Neural progenitor cell (in vitro differentiated cells): Measurements from ENCODE around the gene PCDHGA12. TPM values are rescaled to one million over a fixed set of nuclear protein-coding genes. Genes with fewer than 3 reads are reported as not detected.

Experiments used
- DNase-seq: peaks from one replicate; pipeline ENCODE4 v3.0.0-alpha.2; 2016; ENCODE audit warnings: low spot score
- H2AFZ ChIP-seq: fragments of 200-600 bp; sonication (generic); replicated peaks from 2 replicates; pipeline ENCODE4 v1.6.1; 2016; ENCODE audit warnings: antibody characterized with exemption
- H3F3A ChIP-seq: fragments of 200-600 bp; sonication (generic); 2 replicates; pipeline ENCODE4 v1.6.1; 2016; ENCODE audit warnings: antibody characterized with exemption, low read depth
- H3K27ac ChIP-seq: fragments of 200-600 bp; sonication (generic); 2 replicates; pipeline ENCODE4 v1.5.1; 2016; ENCODE audit warnings: mild to moderate bottlenecking
- H3K27me3 ChIP-seq: fragments of 200-600 bp; sonication (generic); 2 replicates; pipeline ENCODE4 v1.6.1; 2016; ENCODE audit warnings: mild to moderate bottlenecking, moderate library complexity
- H3K36me3 ChIP-seq: fragments of 200-600 bp; sonication (generic); 2 replicates; pipeline ENCODE4 v1.5.1; 2016
- H3K4me1 ChIP-seq: fragments of 200-600 bp; sonication (generic); 2 replicates; pipeline ENCODE4 v1.6.1; 2016; ENCODE audit warnings: mixed run types
- H3K4me2 ChIP-seq: fragments of 200-600 bp; sonication (generic); 2 replicates; pipeline ENCODE4 v1.6.1; 2016
- H3K4me3 ChIP-seq: fragments of 200-600 bp; sonication (generic); 2 replicates; pipeline ENCODE4 v1.5.1; 2016
- H3K79me2 ChIP-seq: fragments of 200-600 bp; sonication (generic); 2 replicates; pipeline ENCODE4 v1.6.1; 2016; ENCODE audit warnings: low read depth
- H3K9ac ChIP-seq: fragments of 200-600 bp; sonication (generic); 2 replicates; pipeline ENCODE4 v1.6.1; 2016
- H3K9me3 ChIP-seq: fragments of 200-600 bp; sonication (generic); 2 replicates; pipeline ENCODE4 v1.5.1; 2016; ENCODE audit warnings: low read depth
- H4K20me1 ChIP-seq: fragments of 200-600 bp; sonication (generic); 2 replicates; pipeline ENCODE4 v1.6.1; 2016; ENCODE audit warnings: low read depth
- H3K27ac Mint-ChIP-seq: 3 replicates; pipeline ENCODE4 v1.8.0; 2021; ENCODE audit warnings: mixed read lengths
- H3K27me3 Mint-ChIP-seq: 2 replicates; pipeline ENCODE4 v1.8.0; 2022; ENCODE audit warnings: low read depth, mild to moderate bottlenecking, inconsistent platforms, moderate library complexity, mixed read lengths; ENCODE audit not compliant: insufficient read depth
- H3K36me3 Mint-ChIP-seq: 3 replicates; pipeline ENCODE4 v1.8.0; 2021; ENCODE audit warnings: mixed read lengths
- H3K4me1 Mint-ChIP-seq: 3 replicates; pipeline ENCODE4 v1.8.0; 2021; ENCODE audit warnings: mixed read lengths
- H3K4me3 Mint-ChIP-seq: 3 replicates; pipeline ENCODE4 v1.8.0; 2021; ENCODE audit warnings: mild to moderate bottlenecking, moderate library complexity, mixed read lengths
- H3K9me3 Mint-ChIP-seq: 3 replicates; pipeline ENCODE4 v1.8.0; 2020; ENCODE audit warnings: mixed read lengths
- CTCF ChIP-seq: fragments of 200-600 bp; sonication (generic); IDR thresholded peaks from 2 replicates; pipeline ENCODE4 v1.5.1; 2017; ENCODE audit warnings: antibody characterized with exemption, mild to moderate bottlenecking
- EZH2 ChIP-seq: fragments of 200-600 bp; sonication (generic); IDR thresholded peaks from 2 replicates; pipeline ENCODE4 v1.6.1; 2017; ENCODE audit warnings: antibody characterized with exemption, mild to moderate bottlenecking, moderate library complexity
- EZH2phosphoT487 ChIP-seq: fragments of 200-600 bp; sonication (generic); IDR thresholded peaks from 2 replicates; pipeline ENCODE4 v1.6.1; 2017; ENCODE audit warnings: antibody characterized with exemption
- total RNA-seq: library from RNA; depleted of rRNA; stranded (reverse); fragments of >200 nt; gene quantifications from 2 replicates; pipeline ENCODE4 v1.2.3, GENCODE V29; 2015; ENCODE audit warnings: low replicate concordance

PCDHGA12 gene
- total RNA-seq, 1 donor from 2014 or later = 0.79 TPM

- H2AFZ ChIP-seq = no peak overlapping the region
- Mint-ChIP-seq H3K27ac (no peak overlapping the region), H3K4me1 (no peaks in the 10 kb centered on the region), H3K4me3 (no peak overlapping the region), H3K27me3 (peaks cover 2% of the 10 kb centered on the region), H3K36me3 (peaks cover 50% of the 10 kb centered on the region), H3K9me3 (peaks cover 74% of the 10 kb centered on the region)
- no peak overlapping the region for H3K4me2 ChIP-seq
- H3K27me3 ChIP-seq = no peaks in the 10 kb centered on the region
- H3K36me3 ChIP-seq = no peaks in the 10 kb centered on the region
- H4K20me1 ChIP-seq = no peaks in the 10 kb centered on the region
- H3K4me3 ChIP-seq = no peak overlapping the region
- no peaks in the 10 kb centered on the region for H3K9me3 ChIP-seq
- DNase-seq = no peak
- H3K79me2 ChIP-seq = no peaks in the 10 kb centered on the region
- H3K4me1 ChIP-seq = no peaks in the 10 kb centered on the region
- no peak overlapping the region for H3K27ac ChIP-seq
- H3F3A ChIP-seq = no peaks in the 10 kb centered on the region
- TF ChIP-seq EZH2 (no peak), EZH2phosphoT487 (no peak), CTCF (no peak)
- no peak overlapping the region for H3K9ac ChIP-seq
Observed at GRCh38 chr5:141440341-141440740, 10.0 kb downstream of the PCDHGA12 start.

- no peaks in the 10 kb centered on the region for H3K4me1 ChIP-seq
- H3K4me2 ChIP-seq = no peak overlapping the region
- H3K9ac ChIP-seq = no peak overlapping the region
- Mint-ChIP-seq H3K9me3 (peaks cover 75% of the 10 kb centered on the region), H3K4me3 (no peak overlapping the region), H3K27me3 (peaks cover 2% of the 10 kb centered on the region), H3K36me3 (peaks cover 54% of the 10 kb centered on the region), H3K27ac (no peak overlapping the region), H3K4me1 (no peaks in the 10 kb centered on the region)
- H4K20me1 ChIP-seq = no peaks in the 10 kb centered on the region
- H3K27me3 ChIP-seq = no peaks in the 10 kb centered on the region
- no peak for DNase-seq
- H2AFZ ChIP-seq = no peak overlapping the region
- H3K9me3 ChIP-seq = no peaks in the 10 kb centered on the region
- TF ChIP-seq EZH2phosphoT487 (no peak), EZH2 (no peak), CTCF (no peak)
- no peaks in the 10 kb centered on the region for H3K36me3 ChIP-seq
- H3K79me2 ChIP-seq = no peaks in the 10 kb centered on the region
- H3K27ac ChIP-seq = no peak overlapping the region
- no peaks in the 10 kb centered on the region for H3F3A ChIP-seq
- H3K4me3 ChIP-seq = no peak overlapping the region
Observed at GRCh38 chr5:141441571-141442170, 11.4 kb downstream of the PCDHGA12 start.

GRCh38 chr5:141465351-141465750 lies 35.0 kb downstream of the PCDHGA12 start:
- H3K27ac ChIP-seq = no peak overlapping the region
- Mint-ChIP-seq H3K36me3 (peaks cover 29% of the 10 kb centered on the region), H3K4me3 (no peak overlapping the region), H3K9me3 (peaks cover 22% of the 10 kb centered on the region), H3K27me3 (no peaks in the 10 kb centered on the region), H3K4me1 (no peaks in the 10 kb centered on the region), H3K27ac (no peak overlapping the region)
- H3K4me2 ChIP-seq = no peak overlapping the region
- H4K20me1 ChIP-seq = no peaks in the 10 kb centered on the region
- no peaks in the 10 kb centered on the region for H3K79me2 ChIP-seq
- no peak overlapping the region for H3K9ac ChIP-seq
- TF ChIP-seq EZH2phosphoT487 (no peak), CTCF (no peak), EZH2 (no peak)
- no peaks in the 10 kb centered on the region for H3K9me3 ChIP-seq
- no peaks in the 10 kb centered on the region for H3K36me3 ChIP-seq
- H3K27me3 ChIP-seq = no peaks in the 10 kb centered on the region
- H2AFZ ChIP-seq = no peak overlapping the region
- no peak for DNase-seq
- H3K4me3 ChIP-seq = no peak overlapping the region
- no peaks in the 10 kb centered on the region for H3F3A ChIP-seq
- no peaks in the 10 kb centered on the region for H3K4me1 ChIP-seq
